Measurements from ENCODE around the gene RCBTB2.
"Not testable (repeated sequence)": the region's sequence is repeated elsewhere in the genome, so short reads cannot be mapped to it uniquely, and the experiment has no call there.

RCBTB2 gene

GRCh38 chr13:48532506-48533499 lies at the start of gene RCBTB2:
Gene RCBTB2, minus strand, starts transcription at chr13:48533080. Its CDS starts 11,141 bp downstream, at chr13:48521939.
- DNase-seq = peak; percentile 8 to 55

GRCh38 chr13:48582084-48582483 lies 49.2 kb upstream of the RCBTB2 start:
- no peak for DNase-seq

GRCh38 chr13:48580896-48581295 lies 48.0 kb upstream of the RCBTB2 start:
- DNase-seq = no peak

GRCh38 chr13:48580185-48580803 lies 47.4 kb upstream of the RCBTB2 start:
- DNase-seq = no peak

- DNase-seq = not testable (repeated sequence)
These were observed 47.0 kb upstream of the RCBTB2 start for GRCh38 chr13:48579919-48580180.

- DNase-seq = no peak
These were observed 46.5 kb upstream of the RCBTB2 start for GRCh38 chr13:48579165-48579918.

GRCh38 chr13:48578516-48579164 lies 45.8 kb upstream of the RCBTB2 start:
- DNase-seq = no peak

GRCh38 chr13:48576448-48577010 lies 43.6 kb upstream of the RCBTB2 start:
- DNase-seq = no peak

GRCh38 chr13:48575031-48575430 lies 42.2 kb upstream of the RCBTB2 start:
- no peak for DNase-seq

GRCh38 chr13:48574041-48574796 lies 41.3 kb upstream of the RCBTB2 start:
- DNase-seq = no peak

GRCh38 chr13:48573213-48574007 lies 40.5 kb upstream of the RCBTB2 start:
- DNase-seq = no peak

- DNase-seq = no peak
These were observed 38.4 kb upstream of the RCBTB2 start for GRCh38 chr13:48571126-48571913.

GRCh38 chr13:48570216-48570828 lies 37.4 kb upstream of the RCBTB2 start:
- no peak for DNase-seq

- no peak for DNase-seq
These were observed 36.3 kb upstream of the RCBTB2 start for GRCh38 chr13:48569104-48569666.

GRCh38 chr13:48568370-48569103 lies 35.7 kb upstream of the RCBTB2 start:
- no peak for DNase-seq

- no peak for DNase-seq
These were observed 34.9 kb upstream of the RCBTB2 start for GRCh38 chr13:48567515-48568369.

- no peak for DNase-seq
These were observed 31.2 kb upstream of the RCBTB2 start for GRCh38 chr13:48564056-48564455.

GRCh38 chr13:48563626-48564025 lies 30.7 kb upstream of the RCBTB2 start:
- DNase-seq = no peak
